SKM-1 (cell line): ENCODE measurements around the gene ABCF2.

Experiments
- DNase-seq: peaks from one replicate; lab custom pipeline; 2025; ENCODE audit not compliant: unreplicated experiment; lab: John Stamatoyannopoulos, UW

ABCF2 gene

GRCh38 chr7:151252961-151253711, 26.1 kb upstream of the ABCF2 start:
- no peak for DNase-seq

- no peak for DNase-seq
Observed at GRCh38 chr7:151252561-151252835, 25.5 kb upstream of the ABCF2 start.

GRCh38 chr7:151251689-151252560, 24.9 kb upstream of the ABCF2 start:
- DNase-seq, result no peak

- no peak for DNase-seq
Observed at GRCh38 chr7:151251328-151251688, 24.3 kb upstream of the ABCF2 start.

- DNase-seq, result no peak
Observed at GRCh38 chr7:151250181-151251132, 23.5 kb upstream of the ABCF2 start.

GRCh38 chr7:151249732-151250072, 22.7 kb upstream of the ABCF2 start:
- DNase-seq, result no peak

- DNase-seq, result no peak
Observed at GRCh38 chr7:151249034-151249731, 22.2 kb upstream of the ABCF2 start.

- DNase-seq, result no peak
Observed at GRCh38 chr7:151248346-151249033, 21.5 kb upstream of the ABCF2 start, which contains the start of gene SMARCD3. Gene SMARCD3, minus strand, starts transcription at chr7:151248694. Its CDS starts 132 bp downstream, at chr7:151248562.

- DNase-seq, result no peak
Observed at GRCh38 chr7:151247611-151248345, 20.8 kb upstream of the ABCF2 start.

GRCh38 chr7:151246851-151247580, 20.0 kb upstream of the ABCF2 start:
- DNase-seq, result no peak

- no peak for DNase-seq
Observed at GRCh38 chr7:151246102-151246850, 19.3 kb upstream of the ABCF2 start.

GRCh38 chr7:151245360-151246101, 18.5 kb upstream of the ABCF2 start:
- DNase-seq, result no peak

GRCh38 chr7:151244841-151245346, 17.9 kb upstream of the ABCF2 start:
- no peak for DNase-seq

- DNase-seq, result no peak
Observed at GRCh38 chr7:151244196-151244840, 17.3 kb upstream of the ABCF2 start.

GRCh38 chr7:151243408-151244195, 16.6 kb upstream of the ABCF2 start:
- no peak for DNase-seq

GRCh38 chr7:151243045-151243349, 16.0 kb upstream of the ABCF2 start:
- no peak for DNase-seq
